ENCODE measurements around the gene PRKACG.
"Not testable (repeated sequence)": the region's sequence is repeated elsewhere in the genome, so short reads cannot be mapped to it uniquely, and the experiment has no call there.

The PRKACG gene

GRCh38 chr9:69013382-69013727, 558 bp downstream of the PRKACG start:
- H3K4me3 Mint-ChIP-seq = no peak overlapping the region
- no peak for ATAC-seq (replicated peaks)
- H3K27ac Mint-ChIP-seq = no peak overlapping the region

GRCh38 chr9:69012696-69013381, 1.1 kb downstream of the PRKACG start:
- peak; percentile 69 to 72 for ATAC-seq (replicated peaks)
- H3K27ac Mint-ChIP-seq = peak overlapping the region; percentile 11
- peaks cover 16 to 32% of the 10 kb centered on the region in 2 donors for H3K36me3 Mint-ChIP-seq
- no peaks in the 10 kb centered on the region for H3K9me3 Mint-ChIP-seq
- peaks cover 22 to 23% of the 10 kb centered on the region in 2 donors for H3K4me1 Mint-ChIP-seq
- H3K27me3 Mint-ChIP-seq = no peaks in the 10 kb centered on the region
- peak; percentile 14 for DNase-seq
- peak overlapping the region; percentile 7 to 58 for H3K4me3 Mint-ChIP-seq

More at GRCh38 chr9:69013382-69013727, 558 bp downstream of the PRKACG start:
- no peak for DNase-seq
- H3K27me3 Mint-ChIP-seq = no peaks in the 10 kb centered on the region
- H3K36me3 Mint-ChIP-seq = peaks cover 11 to 27% of the 10 kb centered on the region in 2 donors
- peaks cover 20 to 23% of the 10 kb centered on the region in 2 donors for H3K4me1 Mint-ChIP-seq
- no peaks in the 10 kb centered on the region for H3K9me3 Mint-ChIP-seq

GRCh38 chr9:69009708-69010107, 4.2 kb downstream of the PRKACG start:
- ATAC-seq (replicated peaks) (no peak), DNase-seq (no peak)
- peaks cover 26 to 50% of the 10 kb centered on the region in 2 donors for H3K36me3 Mint-ChIP-seq
- no peaks in the 10 kb centered on the region for H3K9me3 Mint-ChIP-seq
- H3K27me3 Mint-ChIP-seq = no peaks in the 10 kb centered on the region
- H3K4me3 Mint-ChIP-seq = no peak overlapping the region
- H3K27ac Mint-ChIP-seq = no peak overlapping the region
- H3K4me1 Mint-ChIP-seq = peaks cover 22 to 23% of the 10 kb centered on the region in 2 donors

- ATAC-seq (replicated peaks) (no peak), DNase-seq (no peak)
- peaks cover 38 to 58% of the 10 kb centered on the region in 2 donors for H3K36me3 Mint-ChIP-seq
- H3K27me3 Mint-ChIP-seq = no peaks in the 10 kb centered on the region
- no peak overlapping the region for H3K27ac Mint-ChIP-seq
- peaks cover under 1 to 4% of the 10 kb centered on the region in 2 donors for H3K4me1 Mint-ChIP-seq
- H3K4me3 Mint-ChIP-seq = no peak overlapping the region
- H3K9me3 Mint-ChIP-seq = no peaks in the 10 kb centered on the region
These were observed 9.1 kb downstream of the PRKACG start for GRCh38 chr9:69004836-69005235.

- DNase-seq (no peak), ATAC-seq (replicated peaks) (no peak)
- H3K36me3 Mint-ChIP-seq = peaks cover 42 to 64% of the 10 kb centered on the region in 2 donors
- no peaks in the 10 kb centered on the region for H3K9me3 Mint-ChIP-seq
- H3K4me3 Mint-ChIP-seq = no peak overlapping the region
- H3K27ac Mint-ChIP-seq = peak overlapping the region; percentile 65
- H3K4me1 Mint-ChIP-seq = peaks cover 13 to 19% of the 10 kb centered on the region in 2 donors
- no peaks in the 10 kb centered on the region for H3K27me3 Mint-ChIP-seq
These were observed 10.9 kb downstream of the PRKACG start for GRCh38 chr9:69003051-69003450.

GRCh38 chr9:69001921-69002320, 12.0 kb downstream of the PRKACG start:
- Mint-ChIP-seq H3K4me1 (peaks cover 12 to 21% of the 10 kb centered on the region in 2 donors), H3K27ac (no peak overlapping the region), H3K9me3 (no peaks in the 10 kb centered on the region), H3K4me3 (no peak overlapping the region), H3K27me3 (no peaks in the 10 kb centered on the region), H3K36me3 (peaks cover 36 to 62% of the 10 kb centered on the region in 2 donors)
- DNase-seq (no peak), ATAC-seq (replicated peaks) (no peak)

- no peaks in the 10 kb centered on the region for H3K27me3 Mint-ChIP-seq
- no peak overlapping the region for H3K4me3 Mint-ChIP-seq
- peaks cover 36 to 59% of the 10 kb centered on the region in 2 donors for H3K36me3 Mint-ChIP-seq
- peaks cover 18 to 40% of the 10 kb centered on the region in 2 donors for H3K4me1 Mint-ChIP-seq
- ATAC-seq (replicated peaks) (peak; percentile 93 to 95), DNase-seq (peak; percentile 55)
- H3K9me3 Mint-ChIP-seq = no peaks in the 10 kb centered on the region
- H3K27ac Mint-ChIP-seq = peak overlapping the region; percentile 68
These were observed 14.4 kb downstream of the PRKACG start for GRCh38 chr9:68999393-69000105.

GRCh38 chr9:68998812-68999211, 15.1 kb downstream of the PRKACG start:
- Mint-ChIP-seq H3K4me3 (no peak overlapping the region), H3K27ac (peak overlapping the region; percentile 68), H3K36me3 (peaks cover 34 to 55% of the 10 kb centered on the region in 2 donors), H3K9me3 (no peaks in the 10 kb centered on the region), H3K4me1 (peaks cover 18 to 40% of the 10 kb centered on the region in 2 donors), H3K27me3 (no peaks in the 10 kb centered on the region)
- ATAC-seq (replicated peaks) (peak in 1 of 2 donors; percentile 12), DNase-seq (no peak)

- Mint-ChIP-seq H3K27me3 (no peaks in the 10 kb centered on the region), H3K4me3 (no peak overlapping the region), H3K9me3 (no peaks in the 10 kb centered on the region), H3K27ac (peak overlapping the region; percentile 16), H3K36me3 (peaks cover 38 to 56% of the 10 kb centered on the region in 2 donors), H3K4me1 (peaks cover 19 to 40% of the 10 kb centered on the region in 2 donors)
- no peak for ATAC-seq (replicated peaks)
- DNase-seq = no peak
These were observed 15.5 kb downstream of the PRKACG start for GRCh38 chr9:68998385-68998784.

GRCh38 chr9:68997666-68998065, 16.2 kb downstream of the PRKACG start:
- no peak overlapping the region for H3K4me3 Mint-ChIP-seq
- peaks cover 38 to 56% of the 10 kb centered on the region in 2 donors for H3K36me3 Mint-ChIP-seq
- peak overlapping the region; percentile 65 for H3K27ac Mint-ChIP-seq
- no peak for DNase-seq
- no peaks in the 10 kb centered on the region for H3K27me3 Mint-ChIP-seq
- peaks cover 21 to 45% of the 10 kb centered on the region in 2 donors for H3K4me1 Mint-ChIP-seq
- H3K9me3 Mint-ChIP-seq = no peaks in the 10 kb centered on the region
- ATAC-seq (replicated peaks) = no peak

GRCh38 chr9:68996462-68996861, 17.5 kb downstream of the PRKACG start:
- Mint-ChIP-seq H3K4me1 (peaks cover 21 to 45% of the 10 kb centered on the region in 2 donors), H3K9me3 (no peaks in the 10 kb centered on the region), H3K4me3 (no peak overlapping the region), H3K36me3 (peaks cover 34 to 52% of the 10 kb centered on the region in 2 donors), H3K27ac (no peak overlapping the region), H3K27me3 (no peaks in the 10 kb centered on the region)
- ATAC-seq (replicated peaks) (no peak), DNase-seq (no peak)

- Mint-ChIP-seq H3K9me3 (no peaks in the 10 kb centered on the region), H3K27ac (peak overlapping the region; percentile 86), H3K36me3 (peaks cover 39 to 55% of the 10 kb centered on the region in 2 donors), H3K4me1 (peaks cover 19 to 45% of the 10 kb centered on the region in 2 donors), H3K27me3 (no peaks in the 10 kb centered on the region), H3K4me3 (no peak overlapping the region)
- ATAC-seq (replicated peaks) (no peak), DNase-seq (no peak)
These were observed 18.1 kb downstream of the PRKACG start for GRCh38 chr9:68995776-68996175.

- ATAC-seq (replicated peaks) = no peak
- H3K9me3 Mint-ChIP-seq = no peaks in the 10 kb centered on the region
- H3K36me3 Mint-ChIP-seq = peaks cover 28 to 44% of the 10 kb centered on the region in 2 donors
- H3K27ac Mint-ChIP-seq = no peak overlapping the region
- H3K4me1 Mint-ChIP-seq = peaks cover 7 to 22% of the 10 kb centered on the region in 2 donors
- no peak for DNase-seq
- H3K4me3 Mint-ChIP-seq = no peak overlapping the region
- H3K27me3 Mint-ChIP-seq = no peaks in the 10 kb centered on the region
These were observed 22.5 kb downstream of the PRKACG start for GRCh38 chr9:68991457-68991856.

- H3K9me3 Mint-ChIP-seq; DNase-seq; H3K27me3 Mint-ChIP-seq; H3K27ac Mint-ChIP-seq; H3K4me3 Mint-ChIP-seq; ATAC-seq (replicated peaks): not testable (repeated sequence)
- Mint-ChIP-seq H3K36me3 (peaks cover 27 to 49% of the 10 kb centered on the region in 2 donors), H3K4me1 (peaks cover 9 to 16% of the 10 kb centered on the region in 2 donors)
These were observed 27.0 kb downstream of the PRKACG start for GRCh38 chr9:68986949-68987348.

Data from stimulated activated naive B cell treated with anti-CD40 and anti-IgM and Interleukin-4, amounts not matched to agents 10 μg/mL and 1 μg/mL and 100 μg/mL, for 72 hours (primary cell).